Sigmoid colon (tissue), 4 donors: ENCODE measurements around the gene HES2.

Experiments used
- CTCF ChIP-seq, 4 experiments: fragments of 450-650 bp in 3 of 4; fragments of 200-600 bp in 1 of 4; IDR thresholded peaks; one replicate each; pipeline ENCODE4 v1.5.1; 2016 to 2019; ENCODE audit warnings: antibody characterized with exemption in 4 of 4, mild to moderate bottlenecking in 3 of 4, moderate library complexity in 2 of 4
- EP300 ChIP-seq, 4 donors: sonication (generic); formaldehyde crosslinking; IDR thresholded peaks; one replicate each; pipeline ENCODE4 v1.6.1; 2017; ENCODE audit warnings: antibody characterized with exemption in 4 of 4
- POLR2A ChIP-seq, 2 donors: fragments of 450-650 bp; IDR thresholded peaks; one replicate each; pipeline ENCODE4 v1.6.1; 2016; ENCODE audit warnings: antibody characterized with exemption in 2 of 2, mild to moderate bottlenecking in 2 of 2, moderate library complexity in 2 of 2
- POLR2AphosphoS5 ChIP-seq, 4 donors: sonication (generic); formaldehyde crosslinking; IDR thresholded peaks; one replicate each; pipeline ENCODE4 v1.6.1; 2017; ENCODE audit warnings: antibody characterized with exemption in 4 of 4

- TF ChIP-seq POLR2A (IDR thresholded peaks at IDR 0.05) = no peak
- TF ChIP-seq POLR2AphosphoS5 (IDR thresholded peaks at IDR 0.05) = no peak
- TF ChIP-seq CTCF (IDR thresholded peaks at IDR 0.05) = no peak
- no peak for TF ChIP-seq EP300 (IDR thresholded peaks at IDR 0.05)
These were observed 35.4 kb upstream of the HES2 start for GRCh38 chr1:6454856-6455751.
